GM10266 (cell line): ENCODE data around the gene HBG1.

Experiments used
- DNase-seq: peaks from one replicate; pipeline ENCODE4 v3.0.0; 2012; ENCODE audit errors: extremely low spot score
- CTCF ChIP-seq: IDR thresholded peaks from 2 replicates; pipeline ENCODE4 v1.5.1; 2012; ENCODE audit warnings: mild to moderate bottlenecking, low read depth; ENCODE audit not compliant: control insufficient read depth, insufficient read depth; ENCODE audit errors: missing control alignments

HBG1 gene

GRCh38 chr11:5283086-5283485 is 33.4 kb upstream of the HBG1 start:
- no peak for TF ChIP-seq CTCF
- no peak for DNase-seq

- no peak for DNase-seq
Measured at GRCh38 chr11:5282628-5283027, 33.0 kb upstream of the HBG1 start.

DNA sequence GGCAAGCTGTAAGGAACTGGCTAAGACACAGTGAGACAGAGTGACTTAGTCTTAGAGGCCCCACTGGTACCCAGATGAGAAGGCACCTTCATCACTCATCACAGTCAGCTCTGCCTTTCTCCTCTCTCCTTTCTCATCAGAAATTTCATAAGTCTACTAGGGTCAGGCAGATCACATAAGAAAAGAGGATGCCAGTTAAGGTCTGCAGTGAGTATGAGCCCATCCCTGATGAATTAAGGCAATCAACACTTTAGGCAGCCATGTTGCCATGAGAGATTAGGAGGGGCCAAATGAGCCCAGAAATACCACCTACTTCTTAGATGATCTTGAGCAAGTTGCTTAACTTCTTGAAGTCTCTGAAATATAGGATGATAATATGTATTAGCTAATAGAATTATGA is 31.9 kb upstream of the HBG1 start:
- no peak for DNase-seq
- no peak for TF ChIP-seq CTCF

More at GRCh38 chr11:5282628-5283027, 33.0 kb upstream of the HBG1 start:
- TF ChIP-seq CTCF, result no peak

- DNase-seq, result peak; percentile 32
Measured at GRCh38 chr11:5280582-5281102, 31.0 kb upstream of the HBG1 start.

DNA sequence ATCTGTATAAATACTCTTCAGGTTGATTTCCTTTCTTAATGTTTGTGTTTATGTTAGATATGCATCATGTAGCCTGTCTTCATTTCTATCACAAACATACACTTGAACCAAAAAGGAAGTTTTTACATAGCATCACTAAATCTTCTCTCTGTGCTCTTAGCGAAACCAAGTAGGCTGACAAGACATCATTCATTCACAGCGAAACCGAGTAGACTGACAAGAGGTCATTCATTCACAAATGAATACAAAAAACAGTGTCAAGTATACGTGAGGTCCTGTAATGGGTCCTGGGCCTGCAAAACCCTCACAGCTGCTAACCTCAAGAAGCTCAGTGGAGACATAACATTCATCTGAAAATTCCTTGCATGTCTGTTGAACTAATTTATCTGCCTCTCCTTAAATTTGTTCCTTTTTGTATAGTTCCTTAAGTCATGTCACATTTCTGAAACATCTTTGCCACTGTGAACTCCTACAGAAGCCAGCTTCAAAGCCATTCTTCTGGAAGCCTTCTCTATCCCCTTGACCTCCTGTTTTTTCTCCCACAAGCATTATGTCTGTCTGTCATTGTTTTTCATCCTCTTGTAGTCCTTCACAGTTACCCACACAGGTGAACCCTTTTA is 29.9 kb upstream of the HBG1 start:
- DNase-seq, result no peak
- TF ChIP-seq CTCF, result no peak

More at GRCh38 chr11:5280582-5281102, 31.0 kb upstream of the HBG1 start:
- no peak for TF ChIP-seq CTCF

DNA sequence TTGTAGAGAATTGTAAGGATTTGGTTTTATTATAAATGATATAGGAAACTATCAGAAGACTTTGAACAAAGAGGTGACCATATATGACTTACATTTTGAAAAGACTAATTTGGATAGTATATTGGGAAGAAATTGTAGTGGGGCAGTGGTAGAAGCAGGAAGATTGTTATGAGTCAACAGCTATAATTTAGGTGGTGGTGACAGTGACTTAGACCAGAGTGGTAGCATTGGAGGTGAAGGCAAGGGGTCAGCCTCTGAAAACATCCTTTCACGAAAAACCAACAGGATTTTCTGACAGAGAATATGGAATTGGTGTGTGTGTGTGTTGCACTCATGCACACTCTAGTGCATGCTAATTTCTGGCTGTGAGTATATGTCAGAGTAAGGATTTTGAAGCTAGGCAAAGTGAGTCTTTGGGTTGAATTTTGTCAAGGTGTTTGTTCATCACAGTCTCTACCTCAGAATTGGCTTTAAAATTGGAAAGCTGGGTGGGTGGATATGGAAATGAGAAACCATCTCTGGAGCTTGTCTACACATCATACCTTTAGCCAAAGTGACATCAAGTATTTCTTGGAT is 28.2 kb upstream of the HBG1 start:
- DNase-seq, result no peak
- TF ChIP-seq CTCF, result no peak

- no peak for TF ChIP-seq CTCF
- DNase-seq, result no peak
Measured at GRCh38 chr11:5276697-5277096, 27.0 kb upstream of the HBG1 start.
